GM10266 (cell line): Measurements from ENCODE around the gene SLC22A13.

Experiments used
- DNase-seq: peaks from one replicate; pipeline ENCODE4 v3.0.0; 2012; ENCODE audit errors: extremely low spot score
- CTCF ChIP-seq: IDR thresholded peaks from 2 replicates; pipeline ENCODE4 v1.5.1; 2012; ENCODE audit warnings: mild to moderate bottlenecking, low read depth; ENCODE audit not compliant: control insufficient read depth, insufficient read depth; ENCODE audit errors: missing control alignments

SLC22A13 gene

GRCh38 chr3:38264353-38264771 lies 1.2 kb upstream of the SLC22A13 start:
- DNase-seq = no peak

GRCh38 chr3:38264779-38265178 lies 833 bp upstream of the SLC22A13 start:
- DNase-seq = no peak
- no peak for TF ChIP-seq CTCF

More at GRCh38 chr3:38264353-38264771, 1.2 kb upstream of the SLC22A13 start:
- no peak for TF ChIP-seq CTCF

GRCh38 chr3:38266810-38267209 lies 1.2 kb downstream of the SLC22A13 start:
- no peak for TF ChIP-seq CTCF
- no peak for DNase-seq

- DNase-seq = no peak
- no peak for TF ChIP-seq CTCF
These were observed 2.0 kb downstream of the SLC22A13 start for GRCh38 chr3:38267662-38268061.

- TF ChIP-seq CTCF = no peak
- no peak for DNase-seq
These were observed 2.5 kb downstream of the SLC22A13 start for GRCh38 chr3:38268087-38268486.

- TF ChIP-seq CTCF = no peak
- no peak for DNase-seq
These were observed 2.9 kb downstream of the SLC22A13 start for GRCh38 chr3:38268522-38268921.

- DNase-seq = no peak
- no peak for TF ChIP-seq CTCF
These were observed 5.0 kb downstream of the SLC22A13 start for GRCh38 chr3:38270606-38271005.
